GM10847 (cell line): ENCODE results near the gene PSENEN.

Experiments used
- POLR2A ChIP-seq: IDR thresholded peaks from 2 replicates; pipeline ENCODE4 v1.6.1; 2011; ENCODE audit not compliant: insufficient read length; ENCODE audit errors: extremely low read depth

The PSENEN gene

DNA sequence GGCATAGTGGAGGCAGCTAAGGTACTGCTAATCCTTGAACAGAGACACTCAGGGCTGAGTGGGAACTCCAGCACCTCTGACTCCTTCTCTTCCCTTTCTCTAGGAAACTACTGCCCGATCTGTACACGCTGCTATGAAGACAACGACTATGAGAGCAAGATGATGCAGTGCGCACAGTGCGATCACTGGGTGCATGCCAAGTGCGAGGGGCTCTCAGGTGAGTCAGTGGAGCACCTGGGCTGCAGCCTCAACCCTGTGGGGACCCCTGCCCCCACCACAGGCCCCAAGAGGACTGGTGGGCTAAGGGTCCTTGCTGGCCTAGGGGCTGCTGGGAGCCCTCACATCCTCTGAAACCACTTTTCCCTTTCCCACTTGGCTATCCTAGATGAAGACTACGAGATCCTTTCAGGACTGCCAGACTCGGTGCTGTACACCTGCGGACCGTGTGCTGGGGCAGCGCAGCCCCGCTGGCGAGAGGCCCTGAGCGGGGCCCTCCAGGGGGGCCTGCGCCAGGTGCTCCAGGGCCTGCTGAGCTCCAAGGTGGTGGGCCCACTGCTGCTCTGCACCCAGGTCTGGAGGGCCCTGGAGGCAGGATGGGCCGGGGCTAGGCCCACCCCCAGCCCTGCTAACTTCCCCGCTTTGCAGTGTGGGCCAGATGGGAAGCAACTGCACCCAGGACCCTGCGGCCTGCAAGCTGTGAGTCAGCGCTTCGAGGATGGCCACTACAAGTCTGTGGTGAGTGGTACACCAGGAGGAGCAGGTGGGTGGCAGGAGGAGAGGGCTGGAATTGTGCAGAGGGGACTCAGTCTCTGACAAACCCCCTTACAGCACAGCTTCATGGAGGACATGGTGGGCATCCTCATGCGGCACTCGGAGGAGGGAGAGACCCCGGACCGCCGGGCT, 18.1 kb upstream of the PSENEN start:
- TF ChIP-seq POLR2A, result no peak

DNA sequence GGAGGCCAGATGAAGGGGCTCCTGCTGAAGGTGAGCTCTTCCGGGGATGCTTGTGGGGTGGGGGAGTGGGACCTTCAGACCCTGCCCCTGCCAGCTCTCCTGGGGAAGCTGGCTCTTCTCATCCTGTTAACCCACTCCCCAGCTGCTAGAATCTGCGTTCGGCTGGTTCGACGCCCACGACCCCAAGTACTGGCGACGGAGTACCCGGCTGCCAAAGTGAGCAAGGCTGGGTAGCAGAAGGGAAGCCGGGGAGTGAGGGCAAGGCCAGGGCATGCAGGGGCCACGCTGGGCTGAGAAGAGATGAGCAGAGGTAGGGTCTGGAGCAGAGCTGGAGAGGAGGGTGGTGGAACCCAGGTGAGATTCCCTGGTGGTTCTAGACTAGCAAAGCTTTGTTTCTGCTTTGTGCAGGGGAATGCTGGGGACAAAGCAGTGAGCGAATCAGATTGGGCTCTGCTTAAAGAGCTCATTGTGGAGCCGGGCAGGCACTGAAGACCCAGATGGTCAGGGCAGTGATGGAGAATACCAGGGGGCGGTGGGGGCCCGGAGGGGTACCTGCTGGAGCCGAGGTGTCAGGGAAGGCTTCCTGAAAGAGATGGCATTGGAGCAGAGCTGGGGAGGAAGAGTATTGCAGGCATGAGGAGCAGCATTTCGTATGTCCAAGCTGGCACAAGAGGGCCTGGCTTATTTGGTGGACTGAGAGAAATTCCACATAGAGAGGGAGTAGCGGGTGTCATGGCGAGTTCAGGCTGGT, 17.3 kb upstream of the PSENEN start:
- no peak for TF ChIP-seq POLR2A

DNA sequence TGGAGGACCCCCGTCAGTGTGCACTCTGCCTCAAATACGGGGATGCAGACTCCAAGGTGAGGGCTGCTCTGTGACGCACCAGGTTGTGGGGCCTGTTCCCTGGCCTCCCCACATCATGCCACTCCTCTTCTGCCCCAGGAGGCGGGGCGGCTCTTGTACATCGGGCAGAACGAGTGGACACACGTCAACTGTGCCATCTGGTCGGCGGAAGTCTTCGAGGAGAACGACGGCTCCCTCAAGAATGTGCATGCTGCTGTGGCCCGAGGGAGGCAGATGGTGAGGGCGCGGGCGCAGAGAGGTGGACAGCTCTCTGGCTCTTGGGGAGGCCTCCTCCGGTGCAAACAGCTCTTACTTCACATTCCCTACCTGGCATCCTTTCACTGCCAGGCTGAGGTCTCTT, 16.4 kb upstream of the PSENEN start:
- TF ChIP-seq POLR2A, result no peak

DNA sequence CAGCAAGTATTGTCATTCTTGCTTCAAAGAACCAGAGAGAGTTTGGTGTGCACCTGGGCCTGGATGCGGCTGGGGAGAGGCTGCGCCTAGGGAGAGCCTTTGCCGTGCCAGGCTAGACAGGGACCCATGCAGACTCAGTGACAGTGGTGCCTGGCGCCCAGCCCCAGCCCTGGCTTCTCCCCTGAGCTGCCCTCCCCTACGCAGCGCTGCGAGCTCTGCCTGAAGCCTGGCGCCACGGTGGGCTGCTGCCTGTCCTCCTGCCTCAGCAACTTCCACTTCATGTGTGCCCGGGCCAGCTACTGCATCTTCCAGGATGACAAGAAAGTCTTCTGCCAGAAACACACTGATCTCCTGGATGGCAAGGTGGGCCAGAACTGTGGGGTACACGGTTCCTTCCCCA, 15.7 kb upstream of the PSENEN start:
- no peak for TF ChIP-seq POLR2A

DNA sequence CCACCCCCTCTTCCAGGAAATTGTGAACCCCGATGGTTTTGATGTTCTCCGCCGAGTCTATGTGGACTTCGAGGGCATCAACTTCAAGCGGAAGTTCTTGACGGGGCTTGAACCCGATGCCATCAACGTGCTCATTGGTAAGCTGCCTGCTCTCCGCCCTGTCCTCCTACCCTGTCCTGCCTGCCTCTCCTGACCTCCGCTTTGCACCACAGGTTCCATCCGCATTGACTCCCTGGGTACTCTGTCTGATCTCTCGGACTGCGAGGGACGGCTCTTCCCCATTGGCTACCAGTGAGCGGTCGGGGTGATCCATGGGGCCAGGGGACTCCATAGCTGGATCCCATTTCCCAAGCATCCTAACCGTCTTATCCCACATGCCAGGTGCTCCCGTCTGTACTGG, 15.1 kb upstream of the PSENEN start:
- TF ChIP-seq POLR2A, result no peak

DNA sequence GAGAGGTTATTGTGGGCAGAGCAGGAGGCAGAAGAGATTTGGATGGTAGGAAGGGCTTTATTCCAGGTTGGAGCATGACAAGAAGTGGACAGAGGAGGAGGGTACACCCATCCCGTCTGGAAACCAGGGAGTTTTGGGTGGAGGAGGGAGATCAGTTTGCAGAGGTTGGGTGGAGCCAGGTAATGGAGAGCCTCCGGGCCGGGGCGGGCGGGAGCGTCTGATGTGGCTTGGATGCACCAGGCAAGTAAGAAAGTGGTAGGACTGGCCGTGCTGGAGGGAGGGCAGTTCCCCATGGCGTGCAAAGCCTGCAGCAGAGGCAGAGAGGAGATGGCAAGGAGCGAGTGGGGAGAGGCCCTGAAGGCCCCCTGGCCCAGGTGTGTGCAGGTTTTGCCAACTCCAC, 14.1 kb upstream of the PSENEN start:
- TF ChIP-seq POLR2A, result no peak

DNA sequence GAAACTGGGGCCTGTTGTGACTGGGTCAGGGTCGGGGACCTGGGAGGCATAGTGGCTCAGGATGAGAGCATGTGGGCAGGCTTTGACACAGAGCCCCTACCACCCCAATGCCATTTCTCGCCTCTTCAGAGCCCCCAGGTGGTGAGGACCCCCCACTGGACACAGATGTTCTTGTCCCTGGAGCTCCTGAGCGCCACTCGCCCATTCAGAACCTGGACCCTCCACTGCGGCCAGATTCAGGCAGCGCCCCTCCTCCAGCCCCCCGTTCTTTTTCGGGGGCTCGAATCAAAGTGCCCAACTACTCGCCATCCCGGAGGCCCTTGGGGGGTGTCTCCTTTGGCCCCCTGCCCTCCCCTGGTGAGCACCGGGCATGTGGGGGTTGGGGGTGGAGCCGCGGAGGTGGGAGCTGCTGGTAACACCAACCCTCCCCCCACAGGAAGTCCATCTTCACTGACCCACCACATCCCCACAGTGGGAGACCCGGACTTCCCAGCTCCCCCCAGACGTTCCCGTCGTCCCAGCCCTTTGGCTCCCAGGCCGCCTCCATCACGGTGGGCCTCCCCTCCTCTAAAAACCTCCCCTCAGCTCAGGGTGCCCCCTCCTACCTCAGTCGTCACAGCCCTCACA, 13.6 kb upstream of the PSENEN start:
- TF ChIP-seq POLR2A, result no peak

DNA sequence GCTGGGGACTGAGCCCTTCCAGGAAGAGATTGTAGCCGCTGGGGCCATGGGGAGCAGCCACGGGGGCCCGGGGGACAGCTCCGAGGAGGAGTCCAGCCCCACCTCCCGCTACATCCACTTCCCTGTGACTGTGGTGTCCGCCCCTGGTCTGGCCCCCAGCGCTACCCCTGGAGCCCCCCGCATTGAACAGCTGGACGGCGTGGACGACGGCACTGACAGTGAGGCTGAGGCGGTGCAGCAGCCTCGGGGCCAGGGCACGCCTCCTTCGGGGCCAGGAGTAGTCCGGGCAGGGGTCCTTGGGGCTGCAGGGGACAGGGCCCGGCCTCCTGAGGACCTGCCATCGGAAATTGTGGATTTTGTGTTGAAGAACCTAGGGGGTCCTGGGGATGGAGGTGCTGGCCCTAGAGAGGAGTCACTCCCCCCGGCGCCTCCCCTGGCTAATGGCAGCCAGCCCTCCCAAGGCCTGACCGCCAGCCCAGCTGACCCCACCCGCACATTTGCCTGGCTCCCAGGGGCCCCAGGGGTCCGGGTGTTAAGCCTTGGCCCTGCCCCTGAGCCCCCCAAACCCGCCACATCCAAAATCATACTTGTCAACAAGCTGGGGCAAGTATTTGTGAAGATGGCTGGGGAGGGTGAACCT, 12.8 kb upstream of the PSENEN start:
- no peak for TF ChIP-seq POLR2A

DNA sequence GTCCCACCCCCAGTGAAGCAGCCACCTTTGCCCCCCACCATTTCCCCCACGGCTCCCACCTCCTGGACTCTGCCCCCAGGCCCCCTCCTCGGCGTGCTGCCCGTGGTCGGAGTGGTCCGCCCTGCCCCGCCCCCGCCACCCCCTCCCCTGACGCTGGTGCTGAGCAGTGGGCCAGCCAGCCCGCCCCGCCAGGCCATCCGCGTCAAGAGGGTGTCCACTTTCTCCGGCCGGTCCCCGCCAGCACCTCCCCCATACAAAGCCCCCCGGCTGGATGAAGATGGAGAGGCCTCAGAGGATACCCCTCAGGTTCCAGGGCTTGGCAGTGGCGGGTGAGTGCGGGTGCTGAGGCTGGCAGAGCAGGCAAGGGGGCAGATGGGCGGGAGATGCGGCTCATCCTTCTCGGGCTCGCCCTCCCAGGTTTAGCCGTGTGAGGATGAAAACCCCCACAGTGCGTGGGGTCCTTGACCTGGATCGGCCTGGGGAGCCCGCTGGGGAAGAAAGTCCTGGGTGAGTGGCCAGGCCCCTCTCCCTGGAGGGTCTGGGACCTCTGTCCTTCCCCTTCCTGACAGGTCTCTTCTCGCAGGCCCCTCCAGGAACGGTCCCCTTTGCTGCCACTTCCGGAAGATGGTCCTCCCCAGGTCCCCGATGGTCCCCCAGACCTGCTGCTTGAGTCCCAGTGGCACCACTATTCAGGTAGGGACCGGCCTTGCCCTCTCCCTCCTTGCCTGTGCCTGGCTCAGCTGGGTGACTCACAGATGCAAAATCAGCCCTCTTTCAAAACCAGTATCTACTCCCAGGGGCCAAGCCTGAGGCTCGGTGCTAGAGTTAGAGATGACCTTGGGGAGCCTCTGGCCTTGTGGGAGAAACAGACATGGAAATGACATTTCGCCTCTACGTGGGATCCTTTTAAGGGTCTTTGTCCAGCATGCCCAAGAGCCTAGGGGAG, 12.0 kb upstream of the PSENEN start:
- TF ChIP-seq POLR2A, result no peak

DNA sequence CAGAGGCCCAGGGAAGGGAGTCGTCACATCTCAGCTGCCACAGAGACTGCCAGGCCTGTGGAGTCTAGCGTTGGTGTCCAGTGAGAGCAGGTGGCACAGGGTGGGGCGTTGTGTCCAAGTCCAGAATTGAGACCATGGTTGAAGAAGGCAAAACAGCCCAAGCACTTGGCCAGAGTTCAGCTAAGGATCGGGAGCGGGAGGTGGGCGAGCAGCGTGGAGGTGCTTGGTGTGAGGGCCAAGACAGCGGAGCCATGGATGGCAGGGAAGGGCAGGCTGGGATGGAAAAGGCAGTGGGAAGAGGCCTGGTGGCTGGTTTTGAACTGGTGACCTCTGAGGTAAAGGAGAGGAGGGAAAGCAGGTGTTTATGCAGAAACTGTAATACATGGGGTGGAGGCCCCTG, 11.2 kb upstream of the PSENEN start:
- TF ChIP-seq POLR2A, result no peak

DNA sequence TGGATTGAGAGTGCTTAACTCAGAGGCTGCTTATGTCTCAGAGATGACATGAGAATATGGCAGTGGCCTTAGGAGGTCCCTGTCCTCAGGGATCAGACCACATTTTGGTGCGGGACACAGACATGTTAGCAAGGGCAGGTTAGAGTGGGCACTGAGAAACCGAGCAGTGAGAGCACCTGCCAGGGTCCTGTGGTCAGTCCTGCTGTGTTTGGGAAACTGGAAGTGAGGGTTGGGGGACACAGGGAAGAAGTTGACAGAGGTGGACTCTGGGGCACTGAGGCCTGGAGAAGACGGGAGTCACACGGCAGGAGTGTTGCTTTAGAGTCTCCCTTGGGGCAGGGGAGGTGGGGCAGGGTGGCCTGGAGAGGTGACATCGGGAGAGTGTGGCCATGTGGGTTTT, 10.6 kb upstream of the PSENEN start:
- no peak for TF ChIP-seq POLR2A

DNA sequence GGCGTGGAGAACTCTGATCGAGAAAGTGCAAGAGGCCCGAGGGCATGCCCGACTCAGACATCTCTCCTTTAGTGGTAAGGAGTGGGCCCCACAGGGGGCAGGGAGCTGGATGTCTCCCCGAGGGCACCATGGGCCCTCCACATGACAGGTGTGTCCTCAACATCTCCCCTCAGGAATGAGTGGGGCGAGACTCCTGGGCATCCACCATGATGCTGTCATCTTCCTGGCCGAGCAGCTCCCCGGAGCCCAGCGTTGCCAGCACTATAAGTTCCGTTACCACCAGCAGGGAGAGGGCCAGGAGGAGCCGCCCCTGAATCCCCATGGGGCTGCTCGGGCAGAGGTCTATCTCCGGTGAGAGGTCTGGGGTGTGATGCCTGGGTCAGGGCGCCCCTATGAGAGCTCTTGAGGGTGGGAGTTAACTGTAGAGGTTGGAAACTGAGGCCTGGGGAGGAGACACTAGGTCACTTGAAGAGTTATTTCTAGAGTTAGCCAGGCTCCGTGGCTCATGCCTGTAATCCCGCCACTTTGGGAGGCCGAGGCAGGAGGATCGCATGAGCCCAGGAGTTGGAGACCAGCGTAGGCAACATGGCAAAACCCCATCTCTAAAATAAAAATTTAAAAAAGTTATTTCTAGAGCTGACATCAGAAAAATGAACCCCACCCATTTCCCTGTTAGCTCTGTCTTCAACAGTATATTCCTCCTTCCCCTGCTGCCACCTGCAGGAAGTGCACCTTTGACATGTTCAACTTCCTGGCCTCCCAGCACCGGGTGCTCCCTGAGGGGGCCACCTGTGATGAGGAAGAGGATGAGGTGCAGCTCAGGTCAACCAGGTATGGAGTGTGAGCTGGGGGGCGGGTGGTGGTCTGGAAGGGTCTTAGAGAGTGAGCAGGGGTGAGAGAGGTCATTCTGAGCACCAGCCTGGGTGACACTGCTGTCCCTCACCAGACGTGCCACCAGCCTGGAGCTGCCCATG, 8.3 kb upstream of the PSENEN start:
- no peak for TF ChIP-seq POLR2A
